A673 (cell line): ENCODE results near the gene DNAL4.

Source experiments
- EZH2 ChIP-seq: fragments of 200-600 bp; sonication (generic); IDR thresholded peaks from 2 replicates; pipeline ENCODE4 v1.6.1; 2017; ENCODE audit warnings: borderline replicate concordance, low read depth, mild to moderate bottlenecking, mixed read lengths, antibody characterized with exemption, low read length; ENCODE audit not compliant: poor library complexity, severe bottlenecking
- TF ChIP-seq, protein P1 (sequence below): fragments of 300-800, 200-600 bp; sonication (generic); conservative IDR thresholded peaks from 2 replicates; pipeline ENCODE4 v1.5.1; 2017; ENCODE audit warnings: low read depth, mild to moderate bottlenecking, antibody characterized with exemption, low read length, moderate library complexity, mixed read lengths

- TF ChIP-seq, protein P1, sequence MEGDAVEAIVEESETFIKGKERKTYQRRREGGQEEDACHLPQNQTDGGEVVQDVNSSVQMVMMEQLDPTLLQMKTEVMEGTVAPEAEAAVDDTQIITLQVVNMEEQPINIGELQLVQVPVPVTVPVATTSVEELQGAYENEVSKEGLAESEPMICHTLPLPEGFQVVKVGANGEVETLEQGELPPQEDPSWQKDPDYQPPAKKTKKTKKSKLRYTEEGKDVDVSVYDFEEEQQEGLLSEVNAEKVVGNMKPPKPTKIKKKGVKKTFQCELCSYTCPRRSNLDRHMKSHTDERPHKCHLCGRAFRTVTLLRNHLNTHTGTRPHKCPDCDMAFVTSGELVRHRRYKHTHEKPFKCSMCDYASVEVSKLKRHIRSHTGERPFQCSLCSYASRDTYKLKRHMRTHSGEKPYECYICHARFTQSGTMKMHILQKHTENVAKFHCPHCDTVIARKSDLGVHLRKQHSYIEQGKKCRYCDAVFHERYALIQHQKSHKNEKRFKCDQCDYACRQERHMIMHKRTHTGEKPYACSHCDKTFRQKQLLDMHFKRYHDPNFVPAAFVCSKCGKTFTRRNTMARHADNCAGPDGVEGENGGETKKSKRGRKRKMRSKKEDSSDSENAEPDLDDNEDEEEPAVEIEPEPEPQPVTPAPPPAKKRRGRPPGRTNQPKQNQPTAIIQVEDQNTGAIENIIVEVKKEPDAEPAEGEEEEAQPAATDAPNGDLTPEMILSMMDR: no peak
- TF ChIP-seq EZH2: no peak
These were observed 11.4 kb downstream of the DNAL4 start for GRCh38 chr22:38782402-38783094.
